Hepatocyte (in vitro differentiated cells): Measurements from ENCODE around the gene FBXL20. TPM values are rescaled to one million over a fixed set of nuclear protein-coding genes. Genes with fewer than 3 reads are reported as not detected.
"Not testable (repeated sequence)": the region's sequence is repeated elsewhere in the genome, so short reads cannot be mapped to it uniquely, and the experiment has no call there.

Experiments used
- DNase-seq: peaks from one replicate; pipeline ENCODE4 v3.0.0-alpha.2; 2016; ENCODE audit warnings: low spot score
- H2AFZ ChIP-seq: fragments of 200-600 bp; sonication (generic); 2 replicates; pipeline ENCODE4 v1.6.0; 2016; ENCODE audit warnings: antibody characterized with exemption, mild to moderate bottlenecking
- H3K27ac ChIP-seq: fragments of 200-600 bp; sonication (generic); 2 replicates; pipeline ENCODE4 v1.5.1; 2016; ENCODE audit warnings: mild to moderate bottlenecking
- H3K27me3 ChIP-seq: fragments of 200-600 bp; sonication (generic); 2 replicates; pipeline ENCODE4 v1.6.1; 2016
- H3K36me3 ChIP-seq: fragments of 200-600 bp; sonication (generic); replicated peaks from 2 replicates; pipeline ENCODE4 v1.5.1; 2016; ENCODE audit warnings: low read depth; ENCODE audit not compliant: insufficient read depth
- H3K4me1 ChIP-seq: fragments of 200-600 bp; sonication (generic); 2 replicates; pipeline ENCODE4 v1.5.1; 2016; ENCODE audit warnings: mild to moderate bottlenecking, moderate library complexity; ENCODE audit not compliant: insufficient read depth
- H3K4me2 ChIP-seq: fragments of 200-600 bp; sonication (generic); 2 replicates; pipeline ENCODE4 v1.6.0; 2016
- H3K4me3 ChIP-seq: fragments of 200-600 bp; sonication (generic); 2 replicates; pipeline ENCODE4 v1.5.1; 2016; ENCODE audit warnings: mild to moderate bottlenecking
- H3K79me2 ChIP-seq: fragments of 200-600 bp; sonication (generic); 2 replicates; pipeline ENCODE4 v1.6.0; 2017; ENCODE audit warnings: mild to moderate bottlenecking
- H3K9me2 ChIP-seq: fragments of 200-600 bp; sonication (generic); replicated peaks from 2 replicates; pipeline ENCODE4 v1.6.0; 2017; ENCODE audit warnings: mild to moderate bottlenecking; ENCODE audit not compliant: insufficient read depth
- H3K9me3 ChIP-seq: fragments of 200-600 bp; sonication (generic); 2 replicates; pipeline ENCODE4 v1.5.1; 2016; ENCODE audit warnings: low read depth, mild to moderate bottlenecking
- H4K20me1 ChIP-seq: fragments of 200-600 bp; sonication (generic); 2 replicates; pipeline ENCODE4 v1.6.0; 2016; ENCODE audit warnings: mild to moderate bottlenecking; ENCODE audit not compliant: insufficient read depth, poor library complexity, severe bottlenecking
- CTCF ChIP-seq: fragments of 200-600 bp; sonication (generic); IDR thresholded peaks from 2 replicates; pipeline ENCODE4 v1.5.1; 2016; ENCODE audit warnings: antibody characterized with exemption, mild to moderate bottlenecking; ENCODE audit not compliant: poor library complexity
- EZH2 ChIP-seq: fragments of 200-600 bp; sonication (generic); IDR thresholded peaks from 2 replicates; pipeline ENCODE4 v1.6.1; 2016; ENCODE audit warnings: antibody characterized with exemption, mild to moderate bottlenecking, borderline replicate concordance
- EZH2phosphoT487 ChIP-seq: fragments of 200-600 bp; sonication (generic); IDR thresholded peaks from one replicate; pipeline ENCODE4 v1.6.1; 2018; ENCODE audit warnings: antibody characterized with exemption, mild to moderate bottlenecking, low read depth, moderate library complexity; ENCODE audit not compliant: unreplicated experiment, severe bottlenecking
- WGBS: methylation state at CpG from one replicate; pipeline ENCODE4 v1.1.6; 2016; ENCODE audit warnings: low lambda C conversion rate; ENCODE audit errors: missing lambda C conversion rate; 5-methylcytosine and 5-hydroxymethylcytosine counted together
- polyA plus RNA-seq: library from polyadenylated mRNA; unstranded; fragments of >200 nt; fragmentation: Nextera tagmentation; extraction: Ambion mirVana; gene quantifications from 2 replicates; pipeline ENCODE4 v1.2.1, GENCODE V29; 2016
- total RNA-seq: library from RNA; depleted of rRNA; stranded (reverse); fragments of >200 nt; gene quantifications from 2 replicates; pipeline ENCODE4 v1.2.3, GENCODE V29; 2014

Gene FBXL20
- total and polyA plus RNA-seq, 2 experiments from 2014 or later, result 8.0 to 11.6 TPM

GRCh38 chr17:39447561-39447960 lies 46.1 kb upstream of the FBXL20 start:
- DNase-seq, result no peak
- Histone ChIP-seq H3K4me2 (no peak overlapping the region), H4K20me1 (peaks cover 6% of the 10 kb centered on the region), H3K27ac (no peak overlapping the region), H3K4me1 (peaks cover 18% of the 10 kb centered on the region), H3K36me3 (no peaks in the 10 kb centered on the region), H3K9me3 (no peaks in the 10 kb centered on the region), H3K27me3 (no peaks in the 10 kb centered on the region), H2AFZ (no peak overlapping the region), H3K9me2 (no peaks in the 10 kb centered on the region), H3K4me3 (no peak overlapping the region), H3K79me2 (peaks cover 69% of the 10 kb centered on the region)
- whole genome bisulfite sequencing, result 93% methylated on average over 5 of the region's 5 CpGs
- TF ChIP-seq EZH2 (no peak), CTCF (no peak), EZH2phosphoT487 (no peak)

GRCh38 chr17:39443326-39443725 lies 41.9 kb upstream of the FBXL20 start:
- H3K27me3 ChIP-seq, result no peaks in the 10 kb centered on the region
- H3K36me3 ChIP-seq, result no peaks in the 10 kb centered on the region
- no peak for DNase-seq

GRCh38 chr17:39439868-39440267 lies 38.4 kb upstream of the FBXL20 start:
- H3K4me3 ChIP-seq, H3K4me2 ChIP-seq, H3K27me3 ChIP-seq, H3K9me3 ChIP-seq, H3K27ac ChIP-seq, DNase-seq, H2AFZ ChIP-seq, H3K9me2 ChIP-seq, H3K36me3 ChIP-seq, H3K4me1 ChIP-seq, H4K20me1 ChIP-seq: not testable (repeated sequence)
- H3K79me2 ChIP-seq, result peaks cover 10% of the 10 kb centered on the region
- WGBS, result 66% methylated on average over 2 of the region's 2 CpGs

More at GRCh38 chr17:39443326-39443725, 41.9 kb upstream of the FBXL20 start:
- TF ChIP-seq EZH2, result no peak
- no peak for TF ChIP-seq CTCF
- no peak for TF ChIP-seq EZH2phosphoT487
- Histone ChIP-seq H3K4me2 (no peak overlapping the region), H3K79me2 (peaks cover 39% of the 10 kb centered on the region), H3K9me2 (no peaks in the 10 kb centered on the region), H3K27ac (no peak overlapping the region), H3K4me3 (no peak overlapping the region), H2AFZ (no peak overlapping the region), H3K4me1 (no peaks in the 10 kb centered on the region), H3K9me3 (no peaks in the 10 kb centered on the region), H4K20me1 (peaks cover 2% of the 10 kb centered on the region)

GRCh38 chr17:39429600-39429999 lies 28.2 kb upstream of the FBXL20 start:
- no peak overlapping the region for H3K27ac ChIP-seq
- H3K9me3 ChIP-seq, result no peaks in the 10 kb centered on the region
- H4K20me1 ChIP-seq, result no peaks in the 10 kb centered on the region
- H3K4me1 ChIP-seq, result no peaks in the 10 kb centered on the region
- H2AFZ ChIP-seq, result no peak overlapping the region
- H3K79me2 ChIP-seq, result no peaks in the 10 kb centered on the region
- WGBS, result 98% methylated on average over 4 of the region's 4 CpGs
- H3K4me2 ChIP-seq, result no peak overlapping the region
- H3K4me3 ChIP-seq, result no peak overlapping the region
- no peak for DNase-seq
- H3K9me2 ChIP-seq, result no peaks in the 10 kb centered on the region
- H3K27me3 ChIP-seq, result no peaks in the 10 kb centered on the region
- no peaks in the 10 kb centered on the region for H3K36me3 ChIP-seq
- TF ChIP-seq CTCF (no peak), EZH2phosphoT487 (no peak), EZH2 (no peak)
